Pancreas (tissue), 10 donors: ENCODE results near the gene DEPDC5. TPM values are rescaled to one million over a fixed set of nuclear protein-coding genes. Genes with fewer than 3 reads are reported as not detected.

ENCODE experiments used
- ATAC-seq, 4 donors: fragments of 200-7000 bp; cut with Tn5 transposase; one replicate each; pipeline versions ENCODE4 v1.8.0 to v1.9.1; 2020; ENCODE audit warnings: mild to moderate bottlenecking in 4 of 4, moderate library complexity in 4 of 4
- DNase-seq, 6 donors: peaks; one replicate each; pipeline ENCODE4 v3.0.0-alpha.2; 2020
- FAIRE-seq: peaks from 2 replicates; lab custom pipeline; 2012; peaks lifted over from hg19 to GRCh38; lab: Jason Lieb, UNC
- H3K27ac ChIP-seq, 4 donors: fragments of 200-600 bp; sonication (generic); 1 replicate in 3 of 4; 2 replicates in 1 of 4; pipeline versions ENCODE4 v1.5.0 to v1.8.0; 2020
- H3K27me3 ChIP-seq, 4 donors: fragments of 200-600 bp; one replicate each; pipeline ENCODE4 v1.8.0; 2021
- H3K36me3 ChIP-seq, 3 donors: fragments of 200-600 bp; sonication (generic) in 1 of 3; one replicate each; pipeline versions ENCODE4 v1.5.0 to v1.8.0; 2020 to 2021
- H3K4me1 ChIP-seq, 3 donors: fragments of 200-600 bp; one replicate each; pipeline ENCODE4 v1.8.0; 2021
- H3K4me3 ChIP-seq, 4 donors: fragments of 200-600 bp; sonication (generic) in 2 of 4; one replicate each; pipeline versions ENCODE4 v1.5.0 to v1.8.0; 2020 to 2021
- H3K9me3 ChIP-seq, 4 donors: fragments of 200-600 bp; one replicate each; pipeline ENCODE4 v1.8.0; 2021
- WGBS, 2 donors: extraction: QIAGEN DNeasy Blood & Tissue Kit; methylation state at CpG; one replicate each; pipeline ENCODE4 v1.1.7; 2013; 5-methylcytosine and 5-hydroxymethylcytosine counted together
- intact Hi-C, 3 donors: fragments of 100-400 bp; cut with DNase I; formaldehyde crosslinking; loops; one replicate each; pipeline versions ENCODE4 v1.11.1 to v1.14.2; 2022
- polyA plus RNA-seq, 2 donors: library from polyadenylated mRNA; stranded (reverse); fragments of 200-250 nt; gene quantifications; one replicate each; pipeline ENCODE4 v1.2.3, GENCODE V29; 2013
- total RNA-seq, 6 donors: library from RNA; stranded (reverse); fragmentation: NEBNext Ultra II Directional in 4 of 6; extraction: Animal tissue kit (Norgen Biotek cat#: 25700) in 4 of 6; gene quantifications; one replicate each; pipeline versions ENCODE4 v1.2.1 to v1.2.4, GENCODE V29; 2021 to 2023
- TF ChIP-seq, protein P1 (sequence below), 4 donors: fragments of 200-600 bp; sonication (generic) in 3 of 4; IDR thresholded peaks; one replicate each; pipeline versions ENCODE4 v1.5.0 to v1.8.0; 2021; ENCODE audit warnings: antibody characterized with exemption in 4 of 4
- donor health status: healthy with polysubstance abuse.
- donor health status: DM: no; HTN: no; CAD: no; lungs with moderate emphysema.
- donor health status: DM: no; HTN: no; CAD: no.
- donor health status: control.
- donor health status: control.
- donor health status: Bipolar disorder and iron deficiency.
- donor health status: DM: yes; HTN: yes; CAD: no.
- donor health status: DM: no; HTN: no; CAD: no.
- donor health status: DM: no; HTN: no; CAD: no.
- donor health status: DM: yes; HTN: yes; CAD: no.

Gene DEPDC5
- total and polyA plus RNA-seq, 8 donors = 5.9 to 17.2 (median 9.0) TPM

DNA sequence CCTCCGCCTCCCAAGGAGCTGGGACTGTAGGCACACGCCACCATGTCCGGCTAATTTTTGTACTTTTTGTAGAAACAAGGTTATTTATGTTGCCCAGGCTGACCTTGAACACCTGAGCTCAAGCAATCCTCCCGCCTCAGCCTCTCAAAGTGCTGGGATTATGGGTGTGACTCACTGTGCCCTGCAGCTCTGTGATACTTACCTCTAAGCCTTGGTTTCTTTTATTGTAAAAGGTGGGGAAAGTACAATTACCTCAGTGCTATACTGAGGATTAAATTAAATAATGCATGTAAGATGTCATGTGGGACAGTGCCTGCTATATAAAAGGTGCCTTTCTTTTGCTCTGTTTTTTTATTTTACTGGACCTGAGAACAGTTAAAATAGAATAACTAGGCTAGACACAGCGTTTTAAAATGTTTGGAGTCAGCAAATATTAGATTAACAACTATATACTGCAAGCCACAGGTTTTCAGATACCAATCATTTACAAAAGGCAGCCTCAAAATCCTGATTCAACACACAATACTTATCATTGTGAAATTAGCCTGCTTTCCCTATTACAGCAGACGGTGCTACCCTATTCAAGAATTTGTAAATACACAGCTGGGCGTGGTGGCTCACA is 33.9 kb upstream of the DEPDC5 start:
- WGBS, 2 donors = 88 to 92% methylated on average over 7 of the region's 7 CpGs
- ATAC-seq = no peak

DNA sequence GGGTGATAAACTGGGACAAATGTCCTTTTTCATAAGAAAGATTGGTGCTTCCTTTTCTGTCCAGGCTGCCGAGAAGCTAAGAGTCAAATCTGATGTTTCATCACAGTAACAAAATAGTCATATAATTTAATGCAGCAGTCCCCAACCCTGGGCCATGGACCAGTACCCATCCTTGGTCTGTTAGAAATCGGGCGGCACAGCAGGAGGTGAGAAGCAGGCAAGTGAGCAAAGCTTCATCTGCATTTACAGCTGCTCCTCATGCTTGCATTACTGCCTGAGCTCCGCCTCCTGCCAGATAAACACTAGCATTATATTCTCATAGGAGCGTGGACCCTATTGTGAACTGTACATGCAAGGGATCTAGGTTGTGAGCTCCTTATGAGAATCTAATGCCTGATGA is 30.1 kb upstream of the DEPDC5 start:
- DNase-seq (no peak), FAIRE-seq (no peak), ATAC-seq (no peak)
- no peaks in the 10 kb centered on the region for H3K9me3 ChIP-seq
- TF ChIP-seq, protein P1, sequence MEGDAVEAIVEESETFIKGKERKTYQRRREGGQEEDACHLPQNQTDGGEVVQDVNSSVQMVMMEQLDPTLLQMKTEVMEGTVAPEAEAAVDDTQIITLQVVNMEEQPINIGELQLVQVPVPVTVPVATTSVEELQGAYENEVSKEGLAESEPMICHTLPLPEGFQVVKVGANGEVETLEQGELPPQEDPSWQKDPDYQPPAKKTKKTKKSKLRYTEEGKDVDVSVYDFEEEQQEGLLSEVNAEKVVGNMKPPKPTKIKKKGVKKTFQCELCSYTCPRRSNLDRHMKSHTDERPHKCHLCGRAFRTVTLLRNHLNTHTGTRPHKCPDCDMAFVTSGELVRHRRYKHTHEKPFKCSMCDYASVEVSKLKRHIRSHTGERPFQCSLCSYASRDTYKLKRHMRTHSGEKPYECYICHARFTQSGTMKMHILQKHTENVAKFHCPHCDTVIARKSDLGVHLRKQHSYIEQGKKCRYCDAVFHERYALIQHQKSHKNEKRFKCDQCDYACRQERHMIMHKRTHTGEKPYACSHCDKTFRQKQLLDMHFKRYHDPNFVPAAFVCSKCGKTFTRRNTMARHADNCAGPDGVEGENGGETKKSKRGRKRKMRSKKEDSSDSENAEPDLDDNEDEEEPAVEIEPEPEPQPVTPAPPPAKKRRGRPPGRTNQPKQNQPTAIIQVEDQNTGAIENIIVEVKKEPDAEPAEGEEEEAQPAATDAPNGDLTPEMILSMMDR (IDR thresholded peaks at IDR 0.05) = no peak
- H3K4me3 ChIP-seq = no peak overlapping the region
- H3K36me3 ChIP-seq = peaks cover 0 to 10% (median 4%) of the 10 kb centered on the region in 3 donors
- H3K4me1 ChIP-seq = no peaks in the 10 kb centered on the region
- 96% methylated on average over 5 of the region's 5 CpGs for WGBS, 2 donors
- no peaks in the 10 kb centered on the region for H3K27me3 ChIP-seq
- no peak overlapping the region for H3K27ac ChIP-seq
- intact Hi-C loops = loop anchor here in 1 of 3 donors (10.0 kb wide), 1 partner anchor 49 kb away; no protein-coding TSS in a partner anchor

More for the DNA sequence above, 33.9 kb upstream of the DEPDC5 start:
- TF ChIP-seq, protein P1 (IDR thresholded peaks at IDR 0.05) = no peak
- FAIRE-seq (no peak), DNase-seq (no peak)
- Histone ChIP-seq H3K27ac (no peak overlapping the region), H3K27me3 (no peaks in the 10 kb centered on the region), H3K4me3 (no peak overlapping the region), H3K4me1 (no peaks in the 10 kb centered on the region), H3K9me3 (no peaks in the 10 kb centered on the region), H3K36me3 (peaks cover 0 to 28% (median 5%) of the 10 kb centered on the region in 3 donors)
- intact Hi-C loops = loop anchor here in 1 of 3 donors (10.0 kb wide), 1 partner anchor 45 kb away; no protein-coding TSS in a partner anchor

DNA sequence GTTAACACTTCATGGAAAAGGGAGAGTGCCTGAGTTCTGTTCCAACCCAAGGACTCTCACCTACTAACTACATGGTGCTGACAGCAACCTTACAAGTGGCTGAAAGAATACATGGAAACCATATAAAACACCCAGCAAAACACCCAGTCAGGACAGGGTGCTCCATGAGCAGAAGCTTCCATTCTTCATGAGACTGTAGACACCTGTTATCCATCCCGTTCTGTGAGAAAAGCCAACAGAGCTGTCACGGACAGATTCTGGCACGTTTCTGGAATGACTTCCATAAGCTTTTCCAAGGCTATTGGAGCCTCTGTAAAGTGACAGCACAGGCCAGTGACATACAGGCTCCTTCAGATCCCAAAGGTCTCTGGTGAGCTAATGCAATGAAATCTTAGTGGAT is 27.1 kb upstream of the DEPDC5 start:
- H3K36me3 ChIP-seq = peaks cover 0 to 4% (median 0%) of the 10 kb centered on the region in 3 donors
- no peak for FAIRE-seq

DNA sequence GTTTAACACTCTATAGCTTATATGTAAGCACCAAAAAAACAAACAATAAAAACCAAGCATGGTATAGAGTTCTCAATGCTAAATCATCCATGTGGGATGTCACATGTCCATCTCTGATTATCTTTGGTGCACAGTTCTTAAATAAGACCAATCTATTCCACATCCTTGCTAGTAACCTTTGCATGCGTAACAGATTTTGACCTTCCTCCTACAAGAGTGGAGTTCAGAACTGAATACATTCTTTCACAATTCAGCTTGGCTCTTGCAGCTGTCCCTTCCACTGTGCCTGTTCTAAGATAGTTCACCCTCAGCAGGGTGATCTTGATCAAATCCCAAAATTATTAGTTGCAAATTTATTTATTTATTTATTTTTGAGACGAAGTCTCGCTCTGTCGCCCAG is 25.0 kb upstream of the DEPDC5 start:
- Histone ChIP-seq H3K4me3 (no peak overlapping the region), H3K27me3 (no peaks in the 10 kb centered on the region), H3K4me1 (peaks cover 6 to 12% (median 9%) of the 10 kb centered on the region in 3 donors), H3K27ac (no peak overlapping the region), H3K9me3 (no peaks in the 10 kb centered on the region), H3K36me3 (peaks cover 0 to 4% (median 0%) of the 10 kb centered on the region in 3 donors)
- TF ChIP-seq, protein P1 (IDR thresholded peaks at IDR 0.05) = no peak
- WGBS, 2 donors = 95 to 98% methylated on average over 4 of the region's 4 CpGs
- ATAC-seq = no peak
- intact Hi-C loops = loop anchor here in 1 of 3 donors (10.0 kb wide), 1 partner anchor 54 kb away; no protein-coding TSS in a partner anchor
- no peak for FAIRE-seq
- DNase-seq = no peak

More for the DNA sequence above, 27.1 kb upstream of the DEPDC5 start:
- no peak overlapping the region for H3K4me3 ChIP-seq
- no peaks in the 10 kb centered on the region for H3K9me3 ChIP-seq
- ATAC-seq (no peak), DNase-seq (no peak)
- intact Hi-C loops = loop anchor here in 1 of 3 donors (10.0 kb wide), 1 partner anchor 52 kb away; no protein-coding TSS in a partner anchor
- H3K4me1 ChIP-seq = peaks cover 0 to 1% (median 0%) of the 10 kb centered on the region in 3 donors
- H3K27me3 ChIP-seq = no peaks in the 10 kb centered on the region
- TF ChIP-seq, protein P1 (IDR thresholded peaks at IDR 0.05) = no peak
- WGBS, 2 donors = 38 to 51% methylated on average over 3 of the region's 3 CpGs
- H3K27ac ChIP-seq = no peak overlapping the region

DNA sequence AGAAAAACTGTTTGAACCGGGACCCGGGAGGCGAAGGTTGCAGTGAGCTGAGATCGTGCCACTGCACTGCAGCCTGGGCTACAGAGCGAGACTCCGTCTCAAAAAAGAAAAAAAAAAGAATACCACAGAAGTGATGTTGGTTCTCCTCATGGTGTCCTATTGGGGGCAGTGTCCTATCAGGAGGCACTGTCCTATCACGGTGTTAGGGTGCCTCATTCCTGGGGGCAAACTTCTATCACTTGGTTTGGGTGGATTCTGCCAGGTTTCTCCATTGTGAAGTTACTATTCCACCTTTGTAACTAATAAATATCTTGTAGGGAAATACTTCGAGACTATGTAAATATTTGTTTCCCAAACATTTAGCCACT is 23.5 kb upstream of the DEPDC5 start:
- intact Hi-C loops = no loop called here

More for the DNA sequence above, 23.5 kb upstream of the DEPDC5 start:
- Histone ChIP-seq H3K36me3 (peaks cover 0 to 4% (median 0%) of the 10 kb centered on the region in 3 donors), H3K4me1 (peaks cover 6 to 12% (median 9%) of the 10 kb centered on the region in 3 donors), H3K27me3 (no peaks in the 10 kb centered on the region), H3K9me3 (no peaks in the 10 kb centered on the region), H3K4me3 (no peak overlapping the region), H3K27ac (no peak overlapping the region)
- no peak for DNase-seq
- FAIRE-seq = no peak
- TF ChIP-seq, protein P1 (IDR thresholded peaks at IDR 0.05) = no peak
- 71 to 72% methylated on average over 8 of the region's 8 CpGs for WGBS, 2 donors
- ATAC-seq = peak in 1 of 4 donors; percentile 24
